AG04449 (cell line): ENCODE data around the gene ITFG1.

Source experiments
- CTCF ChIA-PET: fragments of 350-600 bp; formaldehyde crosslinking; extraction: SDS; loops from one replicate; lab custom pipeline; 2021; ENCODE audit warnings: antibody characterized with exemption; lab: Yijun Ruan, JAX
- POLR2A ChIA-PET: fragments of 400-600, 350-600 bp; formaldehyde crosslinking; extraction: SDS; loops from one replicate; lab custom pipeline; 2020; ENCODE audit warnings: antibody characterized with exemption, inconsistent platforms; lab: Yijun Ruan, JAX
- DNase-seq: peaks from one replicate; pipeline ENCODE4 v3.0.0-alpha.2; 2010; ENCODE audit warnings: low read depth, low spot score
- H3K4me3 ChIP-seq: 2 replicates; pipeline ENCODE4 v1.5.1; 2011; ENCODE audit warnings: low read depth, mild to moderate bottlenecking, control low read depth, low read length
- TF ChIP-seq, protein P1 (sequence below): IDR thresholded peaks from one replicate; pipeline ENCODE4 v1.5.1; 2011; ENCODE audit warnings: mild to moderate bottlenecking, moderate library complexity, low read length, control low read depth, inconsistent platforms; ENCODE audit not compliant: insufficient read depth; ENCODE audit errors: missing control alignments

The ITFG1 gene

DNA sequence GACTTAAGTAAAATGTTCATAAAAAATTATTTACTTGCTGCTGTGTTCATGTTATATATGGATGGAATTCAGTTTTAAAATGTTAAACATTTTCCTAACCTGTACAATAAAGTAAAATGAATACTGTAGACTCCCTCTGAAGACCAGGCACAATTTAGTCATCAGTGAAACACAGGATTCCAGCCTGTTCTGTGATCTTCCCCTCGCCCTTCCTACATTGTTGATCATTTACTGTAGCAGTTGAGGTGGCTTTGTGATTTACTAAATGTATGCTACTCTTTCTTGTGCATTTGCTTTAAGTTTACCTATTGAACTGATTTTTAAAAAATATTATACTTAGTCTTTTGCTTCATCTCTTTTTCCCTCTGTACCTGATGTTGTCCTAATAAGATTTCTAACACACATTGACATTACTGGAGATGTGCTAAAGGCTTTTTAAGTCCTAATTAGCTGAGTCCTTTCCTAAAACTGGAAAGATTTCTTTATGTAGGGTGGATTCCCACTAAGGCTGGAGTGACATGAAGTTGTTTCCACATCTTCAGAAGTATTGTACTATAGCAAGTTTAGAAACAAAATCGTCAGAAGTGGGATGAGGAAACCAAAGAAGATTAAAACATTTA lies 38.3 kb upstream of the ITFG1 start:
- TF ChIP-seq, protein P1, sequence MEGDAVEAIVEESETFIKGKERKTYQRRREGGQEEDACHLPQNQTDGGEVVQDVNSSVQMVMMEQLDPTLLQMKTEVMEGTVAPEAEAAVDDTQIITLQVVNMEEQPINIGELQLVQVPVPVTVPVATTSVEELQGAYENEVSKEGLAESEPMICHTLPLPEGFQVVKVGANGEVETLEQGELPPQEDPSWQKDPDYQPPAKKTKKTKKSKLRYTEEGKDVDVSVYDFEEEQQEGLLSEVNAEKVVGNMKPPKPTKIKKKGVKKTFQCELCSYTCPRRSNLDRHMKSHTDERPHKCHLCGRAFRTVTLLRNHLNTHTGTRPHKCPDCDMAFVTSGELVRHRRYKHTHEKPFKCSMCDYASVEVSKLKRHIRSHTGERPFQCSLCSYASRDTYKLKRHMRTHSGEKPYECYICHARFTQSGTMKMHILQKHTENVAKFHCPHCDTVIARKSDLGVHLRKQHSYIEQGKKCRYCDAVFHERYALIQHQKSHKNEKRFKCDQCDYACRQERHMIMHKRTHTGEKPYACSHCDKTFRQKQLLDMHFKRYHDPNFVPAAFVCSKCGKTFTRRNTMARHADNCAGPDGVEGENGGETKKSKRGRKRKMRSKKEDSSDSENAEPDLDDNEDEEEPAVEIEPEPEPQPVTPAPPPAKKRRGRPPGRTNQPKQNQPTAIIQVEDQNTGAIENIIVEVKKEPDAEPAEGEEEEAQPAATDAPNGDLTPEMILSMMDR = no peak
- POLR2A ChIA-PET = no interaction called here
- CTCF ChIA-PET = interaction anchor here (1.2 kb wide), 1 partner anchor 12 kb away, joined by 3 read pairs; no protein-coding TSS in a partner anchor
- no peak overlapping the region for H3K4me3 ChIP-seq
- DNase-seq = no peak

GRCh38 chr16:47493381-47494337 lies 32.8 kb upstream of the ITFG1 start:
- CTCF ChIA-PET = interaction anchor here (1.5 to 1.6 kb wide), 2 partner anchors 15 to 43 kb away, joined by 3 read pairs; no protein-coding TSS in a partner anchor
- POLR2A ChIA-PET = interaction anchor here (0.7 kb wide), 1 partner anchor 1136 kb away, joined by 3 read pairs; no protein-coding TSS in a partner anchor
- no peak overlapping the region for H3K4me3 ChIP-seq
- TF ChIP-seq, protein P1 = no peak
- DNase-seq = no peak

DNA sequence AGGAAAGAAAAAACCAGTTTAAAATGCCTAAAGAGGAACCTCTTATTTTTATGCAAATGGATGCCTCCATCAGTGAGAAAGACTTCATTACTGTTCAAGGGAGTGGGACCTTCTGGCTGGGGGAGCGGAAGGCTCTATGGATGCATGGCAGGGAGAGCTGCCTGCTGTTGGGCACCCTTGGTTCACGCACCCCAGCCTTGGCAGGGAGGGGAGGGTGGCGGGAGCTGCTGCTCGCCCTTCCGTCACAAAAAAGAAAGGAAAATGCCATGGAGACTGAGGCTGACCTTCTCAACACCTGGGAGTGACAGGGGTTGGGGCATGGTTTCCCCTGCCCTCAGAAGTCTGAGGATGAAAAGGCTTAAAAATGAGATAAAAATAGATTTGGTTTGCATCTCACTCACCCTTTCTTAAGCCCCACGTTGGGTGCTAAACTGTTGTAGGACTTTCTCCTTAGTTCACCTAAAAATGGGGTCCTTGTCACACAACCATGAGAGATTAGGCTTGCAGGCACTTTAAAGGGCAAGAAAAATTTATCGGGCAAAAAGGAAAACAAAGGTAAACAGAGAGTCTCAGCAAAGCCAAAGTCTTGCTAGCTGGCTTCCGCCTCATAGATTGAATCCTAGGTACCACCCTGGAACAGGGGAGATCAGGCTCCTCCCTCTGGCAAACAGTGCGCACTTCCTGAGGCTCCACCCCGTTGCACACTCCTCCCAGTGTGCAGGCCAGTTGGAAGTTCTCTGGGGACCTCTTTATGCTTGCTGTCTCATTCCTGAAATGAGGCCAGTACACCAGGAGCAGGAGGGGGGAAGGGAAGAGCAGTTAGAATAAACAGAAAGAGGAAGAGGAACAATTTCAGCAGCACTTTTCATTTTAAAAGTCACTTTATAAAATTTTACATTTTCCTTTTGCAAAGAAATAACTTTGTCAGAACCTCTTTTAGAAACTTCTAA lies 31.8 kb upstream of the ITFG1 start:
- CTCF ChIA-PET = interaction anchor here (0.9 to 1.5 kb wide), 2 partner anchors 13 to 42 kb away, joined by 3 read pairs; no protein-coding TSS in a partner anchor
- DNase-seq = no peak
- TF ChIP-seq, protein P1 = no peak
- no peak overlapping the region for H3K4me3 ChIP-seq
- POLR2A ChIA-PET = interaction anchor here (0.7 kb wide), 1 partner anchor 1137 kb away, joined by 3 read pairs; no protein-coding TSS in a partner anchor

DNA sequence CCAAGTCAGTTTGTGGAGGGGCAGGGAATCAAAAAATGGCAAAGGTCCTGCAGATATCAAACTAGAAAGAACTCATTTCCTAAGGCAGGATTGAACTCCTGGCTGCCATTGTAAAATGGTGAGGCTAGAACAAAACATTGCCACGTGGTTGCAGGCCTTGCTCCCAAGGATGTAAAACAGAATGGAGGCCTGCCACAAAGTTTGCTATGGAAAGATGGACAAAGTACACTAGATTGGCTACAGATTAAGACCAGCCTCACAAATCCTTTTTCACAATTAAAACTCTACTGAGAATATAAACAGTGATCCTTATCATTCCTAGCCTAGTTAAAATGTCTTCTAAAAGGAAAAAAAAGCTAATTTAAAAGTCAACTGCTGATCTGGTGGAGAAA lies 31.2 kb upstream of the ITFG1 start:
- TF ChIP-seq, protein P1 = no peak
- ChIA-PET POLR2A (no interaction called here), CTCF (interaction anchor here (0.9 to 1.3 kb wide), 2 partner anchors 13 to 30 kb away, joined by 3 read pairs; partner anchors contain the start of gene PHKB)
- H3K4me3 ChIP-seq = no peak overlapping the region
- DNase-seq = no peak

DNA sequence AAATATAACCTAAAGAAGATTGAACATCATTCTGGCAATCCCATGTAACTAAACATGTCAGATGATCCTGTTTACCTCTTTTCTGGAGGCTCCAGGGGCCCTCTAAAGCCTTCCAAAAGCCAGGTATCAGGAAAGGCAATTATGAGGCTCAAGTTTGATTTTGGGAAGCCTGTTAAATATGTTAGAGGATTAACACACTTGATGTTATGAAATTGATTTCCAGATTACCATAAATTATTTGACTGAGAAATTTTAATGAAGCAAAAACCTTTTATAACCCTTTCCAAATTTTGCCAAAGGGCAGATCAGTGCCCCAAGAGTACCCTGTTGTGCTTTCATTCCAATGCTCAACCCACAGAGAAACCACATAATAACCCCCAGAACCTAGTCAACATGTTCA lies 29.6 kb upstream of the ITFG1 start:
- TF ChIP-seq, protein P1 = no peak
- no peak for DNase-seq
- ChIA-PET CTCF (interaction anchor here (1.3 kb wide), 1 partner anchor 29 kb away, joined by 3 read pairs; the partner anchor contains the start of gene PHKB), POLR2A (no interaction called here)
- H3K4me3 ChIP-seq = no peak overlapping the region
